Ovary (tissue), 3 donors: ENCODE results near the gene CACNA1C.

ENCODE experiments used
- CTCF ChIP-seq, 3 donors: fragments of 450-650 bp in 2 of 3; fragments of 200-600 bp in 1 of 3; IDR thresholded peaks; one replicate each; pipeline versions ENCODE4 v1.5.1 to v1.8.0; 2016 to 2022; ENCODE audit warnings: antibody characterized with exemption in 3 of 3, mild to moderate bottlenecking in 1 of 3
- EP300 ChIP-seq: sonication (generic); formaldehyde crosslinking; IDR thresholded peaks from one replicate; pipeline ENCODE4 v1.6.1; 2017; ENCODE audit warnings: antibody characterized with exemption
- donor health status: DM: no; HTN: no; CAD: no.

- TF ChIP-seq CTCF (IDR thresholded peaks at IDR 0.05) (no peak), EP300 (no peak)
Observed at GRCh38 chr12:2547273-2548044, 494.7 kb downstream of the CACNA1C start.
